ENCODE measurements around the gene UPP1.
A peak's percentile ranks its signal among the peaks of the same experiment; 100 is the strongest.

UPP1 gene

GRCh38 chr7:48094861-48095293, 5.8 kb downstream of the UPP1 start:
- peak; percentile 82 for ATAC-seq
- no peak for TF ChIP-seq ZFP30 (CRISPR knock-in tag; IDR thresholded peaks at IDR 0.05)
- no peak for TF ChIP-seq TCF4 (CRISPR knock-in tag; IDR thresholded peaks at IDR 0.05; ENCODE audit: borderline replicate concordance)
- 0 out of 2 replicates have a peak, but pooled peaks have one; percentile 30 for TF ChIP-seq ISL1 (CRISPR knock-in tag; IDR thresholded peaks at IDR 0.05)
- TF ChIP-seq PATZ1 (CRISPR knock-in tag; IDR thresholded peaks at IDR 0.05; ENCODE audit: borderline replicate concordance), result no peak
- TF ChIP-seq ARNTL (CRISPR knock-in tag; IDR thresholded peaks at IDR 0.05; ENCODE audit: borderline replicate concordance, low read depth), result no peak
- no peak for TF ChIP-seq RARB (CRISPR knock-in tag; IDR thresholded peaks at IDR 0.05)
- TF ChIP-seq PPARA (CRISPR knock-in tag; IDR thresholded peaks at IDR 0.05; ENCODE audit: borderline replicate concordance), result no peak
- TF ChIP-seq ZFP3 (CRISPR knock-in tag; IDR thresholded peaks at IDR 0.05), result no peak

GRCh38 chr7:48096273-48096672, 7.2 kb downstream of the UPP1 start:
- TF ChIP-seq ZNF565 (CRISPR knock-in tag; conservative IDR thresholded peaks at IDR 0.05; ENCODE audit: low read depth) (no peak), ZNF70 (CRISPR knock-in tag; IDR thresholded peaks at IDR 0.05) (no peak), ZNF8 (CRISPR knock-in tag; IDR thresholded peaks at IDR 0.05) (no peak), ZC3H10 (CRISPR knock-in tag; IDR thresholded peaks at IDR 0.05) (no peak), PATZ1 (CRISPR knock-in tag; IDR thresholded peaks at IDR 0.05; ENCODE audit: borderline replicate concordance) (no peak), CSDC2 (CRISPR knock-in tag; IDR thresholded peaks at IDR 0.05) (no peak), ZFP30 (CRISPR knock-in tag; IDR thresholded peaks at IDR 0.05) (no peak), POU6F1 (CRISPR knock-in tag; IDR thresholded peaks at IDR 0.05; ENCODE audit: borderline replicate concordance, low read depth) (no peak), ESRRG (CRISPR knock-in tag; IDR thresholded peaks at IDR 0.05) (no peak), TSHZ2 (CRISPR knock-in tag; IDR thresholded peaks at IDR 0.05) (no peak), GLIS3 (CRISPR knock-in tag; IDR thresholded peaks at IDR 0.05) (no peak), OSR1 (CRISPR knock-in tag; IDR thresholded peaks at IDR 0.05) (no peak), TOX (CRISPR knock-in tag; IDR thresholded peaks at IDR 0.05; ENCODE audit: borderline replicate concordance) (no peak), ZFP3 (CRISPR knock-in tag; IDR thresholded peaks at IDR 0.05) (no peak), PPARA (CRISPR knock-in tag; IDR thresholded peaks at IDR 0.05; ENCODE audit: borderline replicate concordance) (no peak)
- no peak for ATAC-seq

GRCh38 chr7:48097521-48098231, 8.6 kb downstream of the UPP1 start:
- no peak for ATAC-seq
- TF ChIP-seq CSRNP3 (CRISPR knock-in tag; IDR thresholded peaks at IDR 0.05), result no peak
- no peak for TF ChIP-seq ISL1 (CRISPR knock-in tag; IDR thresholded peaks at IDR 0.05)
- no peak for TF ChIP-seq ZNF70 (CRISPR knock-in tag; IDR thresholded peaks at IDR 0.05)
- no peak for TF ChIP-seq PATZ1 (CRISPR knock-in tag; IDR thresholded peaks at IDR 0.05; ENCODE audit: borderline replicate concordance)
- no peak for TF ChIP-seq POU6F1 (CRISPR knock-in tag; IDR thresholded peaks at IDR 0.05; ENCODE audit: borderline replicate concordance, low read depth)
- TF ChIP-seq ZNF8 (CRISPR knock-in tag; IDR thresholded peaks at IDR 0.05), result no peak
- TF ChIP-seq PPARA (CRISPR knock-in tag; IDR thresholded peaks at IDR 0.05; ENCODE audit: borderline replicate concordance), result no peak
- TF ChIP-seq ZFP30 (CRISPR knock-in tag; IDR thresholded peaks at IDR 0.05), result no peak
- TF ChIP-seq ARNTL (CRISPR knock-in tag; IDR thresholded peaks at IDR 0.05; ENCODE audit: borderline replicate concordance, low read depth), result no peak
- no peak for TF ChIP-seq ZFP3 (CRISPR knock-in tag; IDR thresholded peaks at IDR 0.05)
- TF ChIP-seq ESRRG (CRISPR knock-in tag; IDR thresholded peaks at IDR 0.05), result no peak
- TF ChIP-seq OSR1 (CRISPR knock-in tag; IDR thresholded peaks at IDR 0.05), result no peak
- no peak for TF ChIP-seq ZNF565 (CRISPR knock-in tag; conservative IDR thresholded peaks at IDR 0.05; ENCODE audit: low read depth)
- no peak for TF ChIP-seq CSDC2 (CRISPR knock-in tag; IDR thresholded peaks at IDR 0.05)

Measured in SK-N-SH treated with all-trans-retinoic acid at 6 μM for 48 hours (cell line).